PC-3 (cell line): ENCODE data around the gene VRK3.

Experiments used
- CTCF ChIP-seq: fragments of 300-600 bp; sonication (generic); conservative IDR thresholded peaks from 2 replicates; pipeline ENCODE4 v1.5.1; 2017; ENCODE audit warnings: antibody characterized with exemption, low read depth, mild to moderate bottlenecking, low read length
- EZH2 ChIP-seq: fragments of 300-600 bp; sonication (generic); IDR thresholded peaks from one replicate; pipeline ENCODE4 v1.6.1; 2017; ENCODE audit warnings: antibody characterized with exemption, mild to moderate bottlenecking, low read length; ENCODE audit not compliant: unreplicated experiment

GRCh38 chr19:49936549-49936948, 88.6 kb downstream of the VRK3 start:
- no peak for TF ChIP-seq CTCF
- TF ChIP-seq EZH2, result no peak
